Measurements from ENCODE around the gene NSFL1C.

Gene NSFL1C

GRCh38 chr20:1489325-1489724 lies 22.7 kb upstream of the NSFL1C start:
- no peak overlapping the region for H3K4me3 ChIP-seq (ENCODE audit: low read depth, low read length)
- no peak overlapping the region for H3K9ac ChIP-seq
- H3K27ac ChIP-seq, result no peak overlapping the region
- no peak overlapping the region for H2AFZ ChIP-seq
- H3K79me2 ChIP-seq, result no peaks in the 10 kb centered on the region
- H3K4me1 ChIP-seq, result no peaks in the 10 kb centered on the region
- H3K4me2 ChIP-seq (ENCODE audit: low read length), result no peak overlapping the region
- no peaks in the 10 kb centered on the region for H3K9me3 ChIP-seq (ENCODE audit: control insufficient read depth, low read length)
- no peaks in the 10 kb centered on the region for H3K27me3 ChIP-seq (ENCODE audit: control insufficient read depth, insufficient read depth, low read length)
- no peak for TF ChIP-seq CTCF (IDR thresholded peaks at IDR 0.05)
- H3K36me3 ChIP-seq (ENCODE audit: control insufficient read depth, insufficient read depth, low read length), result no peaks in the 10 kb centered on the region

- Histone ChIP-seq H3K4me2 (ENCODE audit: low read length) (no peak overlapping the region), H3K36me3 (ENCODE audit: control insufficient read depth, insufficient read depth, low read length) (no peaks in the 10 kb centered on the region), H3K79me2 (no peaks in the 10 kb centered on the region), H3K9ac (no peak overlapping the region), H3K4me3 (ENCODE audit: low read depth, low read length) (no peak overlapping the region), H3K9me3 (ENCODE audit: control insufficient read depth, low read length) (no peaks in the 10 kb centered on the region), H3K27ac (no peak overlapping the region), H3K27me3 (ENCODE audit: control insufficient read depth, insufficient read depth, low read length) (no peaks in the 10 kb centered on the region), H3K4me1 (no peaks in the 10 kb centered on the region), H2AFZ (no peak overlapping the region)
- TF ChIP-seq CTCF (IDR thresholded peaks at IDR 0.05), result no peak
These were observed 19.9 kb upstream of the NSFL1C start for GRCh38 chr20:1486566-1486965.

- Histone ChIP-seq H2AFZ (no peak overlapping the region), H3K9ac (no peak overlapping the region), H3K36me3 (ENCODE audit: control insufficient read depth, insufficient read depth, low read length) (no peaks in the 10 kb centered on the region), H3K4me2 (ENCODE audit: low read length) (no peak overlapping the region), H3K27ac (no peak overlapping the region), H3K9me3 (ENCODE audit: control insufficient read depth, low read length) (no peaks in the 10 kb centered on the region), H3K79me2 (no peaks in the 10 kb centered on the region), H3K4me3 (ENCODE audit: low read depth, low read length) (no peak overlapping the region), H3K27me3 (ENCODE audit: control insufficient read depth, insufficient read depth, low read length) (no peaks in the 10 kb centered on the region), H3K4me1 (no peaks in the 10 kb centered on the region)
- no peak for TF ChIP-seq CTCF (IDR thresholded peaks at IDR 0.05)
These were observed 17.9 kb upstream of the NSFL1C start for GRCh38 chr20:1484438-1485116.

GRCh38 chr20:1479831-1480595 lies 13.4 kb upstream of the NSFL1C start:
- TF ChIP-seq CTCF (IDR thresholded peaks at IDR 0.05), result no peak
- Histone ChIP-seq H2AFZ (no peak overlapping the region), H3K4me1 (no peaks in the 10 kb centered on the region)

More at GRCh38 chr20:1479831-1480595, 13.4 kb upstream of the NSFL1C start:
- H3K27me3 ChIP-seq (ENCODE audit: control insufficient read depth, insufficient read depth, low read length), result no peaks in the 10 kb centered on the region
- H3K9ac ChIP-seq, result no peak overlapping the region
- H3K4me2 ChIP-seq (ENCODE audit: low read length), result no peak overlapping the region
- no peak overlapping the region for H3K4me3 ChIP-seq (ENCODE audit: low read depth, low read length)
- no peak overlapping the region for H3K27ac ChIP-seq
- no peaks in the 10 kb centered on the region for H3K36me3 ChIP-seq (ENCODE audit: control insufficient read depth, insufficient read depth, low read length)
- no peaks in the 10 kb centered on the region for H3K79me2 ChIP-seq
- H3K9me3 ChIP-seq (ENCODE audit: control insufficient read depth, low read length), result no peaks in the 10 kb centered on the region
